Tibial nerve (tissue), 3 donors: ENCODE results near the gene PLK5.

Experiments
- POLR2A ChIP-seq, 2 donors: fragments of 450-650 bp; IDR thresholded peaks; one replicate each; pipeline ENCODE4 v1.6.1; 2017; ENCODE audit warnings: antibody characterized with exemption in 2 of 2, mild to moderate bottlenecking in 2 of 2, moderate library complexity in 2 of 2
- TF ChIP-seq, protein P1 (sequence below), 5 experiments: fragments of 200-600 bp in 3 of 5; fragments of 450-650 bp in 2 of 5; sonication (generic) in 3 of 5; IDR thresholded peaks; one replicate each; pipeline ENCODE4 v1.5.1; 2016 to 2019; ENCODE audit warnings: antibody characterized with exemption in 5 of 5, mild to moderate bottlenecking in 3 of 5, moderate library complexity in 2 of 5

DNA sequence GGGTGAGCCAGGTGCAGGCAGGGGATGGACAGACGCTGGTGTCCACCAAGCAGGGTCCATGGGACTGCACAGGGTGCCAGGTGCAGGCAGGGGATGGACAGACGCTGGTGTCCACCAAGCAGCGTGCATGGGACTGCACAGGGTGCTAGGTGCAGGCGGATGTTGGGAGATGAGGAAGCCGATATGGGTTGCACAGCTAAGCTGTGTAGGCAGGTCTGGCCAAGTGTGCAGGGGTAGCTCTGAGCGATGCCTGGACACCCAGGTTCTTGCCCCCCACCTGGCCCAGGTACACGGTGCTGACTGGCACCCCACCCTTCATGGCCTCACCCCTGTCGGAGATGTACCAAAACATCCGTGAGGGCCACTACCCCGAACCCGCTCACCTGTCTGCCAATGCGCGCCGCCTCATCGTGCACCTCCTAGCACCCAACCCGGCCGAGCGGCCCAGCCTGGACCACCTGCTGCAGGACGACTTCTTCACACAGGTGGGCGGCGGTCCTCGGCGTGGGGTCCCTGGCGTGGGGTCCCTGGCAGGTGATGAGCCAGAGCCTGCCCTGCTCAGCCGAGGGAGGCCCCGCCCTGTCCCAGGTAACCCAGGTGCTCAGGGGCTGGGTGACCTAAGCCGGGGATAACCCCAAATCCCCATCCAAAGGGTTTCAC lies 3.9 kb downstream of the PLK5 start:
- TF ChIP-seq, protein P1, sequence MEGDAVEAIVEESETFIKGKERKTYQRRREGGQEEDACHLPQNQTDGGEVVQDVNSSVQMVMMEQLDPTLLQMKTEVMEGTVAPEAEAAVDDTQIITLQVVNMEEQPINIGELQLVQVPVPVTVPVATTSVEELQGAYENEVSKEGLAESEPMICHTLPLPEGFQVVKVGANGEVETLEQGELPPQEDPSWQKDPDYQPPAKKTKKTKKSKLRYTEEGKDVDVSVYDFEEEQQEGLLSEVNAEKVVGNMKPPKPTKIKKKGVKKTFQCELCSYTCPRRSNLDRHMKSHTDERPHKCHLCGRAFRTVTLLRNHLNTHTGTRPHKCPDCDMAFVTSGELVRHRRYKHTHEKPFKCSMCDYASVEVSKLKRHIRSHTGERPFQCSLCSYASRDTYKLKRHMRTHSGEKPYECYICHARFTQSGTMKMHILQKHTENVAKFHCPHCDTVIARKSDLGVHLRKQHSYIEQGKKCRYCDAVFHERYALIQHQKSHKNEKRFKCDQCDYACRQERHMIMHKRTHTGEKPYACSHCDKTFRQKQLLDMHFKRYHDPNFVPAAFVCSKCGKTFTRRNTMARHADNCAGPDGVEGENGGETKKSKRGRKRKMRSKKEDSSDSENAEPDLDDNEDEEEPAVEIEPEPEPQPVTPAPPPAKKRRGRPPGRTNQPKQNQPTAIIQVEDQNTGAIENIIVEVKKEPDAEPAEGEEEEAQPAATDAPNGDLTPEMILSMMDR (IDR thresholded peaks at IDR 0.05): no peak
- no peak for TF ChIP-seq POLR2A (IDR thresholded peaks at IDR 0.05)
